Tibial artery (tissue), 4 donors: ENCODE data around the gene POLR3E.
"Not testable (repeated sequence)": the region's sequence is repeated elsewhere in the genome, so short reads cannot be mapped to it uniquely, and the experiment has no call there.

ENCODE experiments used
- DNase-seq, 2 donors: peaks; one replicate each; pipeline ENCODE4 v3.0.0-alpha.2; 2019
- H3K27ac ChIP-seq, 2 donors: fragments of 200-600 bp; sonication (generic) in 1 of 2; 1 replicate in 1 of 2; 2 replicates in 1 of 2; pipeline ENCODE4 v1.5.1; 2018 to 2019; ENCODE audit warnings: mild to moderate bottlenecking in 1 of 2
- H3K27me3 ChIP-seq, 2 donors: fragments of 200-600 bp; sonication (generic) in 1 of 2; one replicate each; pipeline versions ENCODE4 v1.5.1 to v1.6.0; 2016 to 2019
- H3K36me3 ChIP-seq, 3 donors: fragments of 200-600 bp; sonication (generic) in 2 of 3; one replicate each; pipeline ENCODE4 v1.5.1; 2016 to 2019; ENCODE audit warnings: mild to moderate bottlenecking in 2 of 3
- H3K4me1 ChIP-seq, 4 donors: fragments of 200-600 bp; sonication (generic) in 2 of 4; 1 replicate in 3 of 4; 2 replicates in 1 of 4; pipeline ENCODE4 v1.5.1; 2016 to 2019
- H3K4me3 ChIP-seq, 2 donors: fragments of 200-600 bp; sonication (generic) in 1 of 2; 1 replicate in 1 of 2; 2 replicates in 1 of 2; pipeline ENCODE4 v1.5.1; 2018 to 2019; ENCODE audit warnings: mild to moderate bottlenecking in 2 of 2
- H3K9me3 ChIP-seq, 3 donors: fragments of 200-600 bp; sonication (generic) in 1 of 3; one replicate each; pipeline ENCODE4 v1.5.1; 2016 to 2019
- CTCF ChIP-seq, 2 experiments: fragments of 200-600 bp in 1 of 2; fragments of 450-650 bp in 1 of 2; IDR thresholded peaks; one replicate each; pipeline ENCODE4 v1.5.1; 2017 to 2019; ENCODE audit warnings: antibody characterized with exemption in 2 of 2, mild to moderate bottlenecking in 1 of 2, moderate library complexity in 1 of 2
- intact Hi-C: fragments of 100-400 bp; cut with DNase I; formaldehyde crosslinking; loops from one replicate; pipeline ENCODE4 v1.15.0; 2023; ENCODE audit warnings: low total_unique reads

The POLR3E gene

GRCh38 chr16:22340945-22341344, 43.7 kb downstream of the POLR3E start:
- TF ChIP-seq CTCF (IDR thresholded peaks at IDR 0.05), result no peak
- no peak overlapping the region for H3K4me3 ChIP-seq
- peaks cover 3 to 32% (median 4%) of the 10 kb centered on the region in 3 donors for H3K9me3 ChIP-seq
- no peaks in the 10 kb centered on the region for H3K27me3 ChIP-seq
- H3K36me3 ChIP-seq, result peaks cover 26 to 48% (median 29%) of the 10 kb centered on the region in 3 donors
- no peak for DNase-seq
- intact Hi-C loops, result no loop called here
- H3K27ac ChIP-seq, result no peak overlapping the region
- no peaks in the 10 kb centered on the region for H3K4me1 ChIP-seq

DNA sequence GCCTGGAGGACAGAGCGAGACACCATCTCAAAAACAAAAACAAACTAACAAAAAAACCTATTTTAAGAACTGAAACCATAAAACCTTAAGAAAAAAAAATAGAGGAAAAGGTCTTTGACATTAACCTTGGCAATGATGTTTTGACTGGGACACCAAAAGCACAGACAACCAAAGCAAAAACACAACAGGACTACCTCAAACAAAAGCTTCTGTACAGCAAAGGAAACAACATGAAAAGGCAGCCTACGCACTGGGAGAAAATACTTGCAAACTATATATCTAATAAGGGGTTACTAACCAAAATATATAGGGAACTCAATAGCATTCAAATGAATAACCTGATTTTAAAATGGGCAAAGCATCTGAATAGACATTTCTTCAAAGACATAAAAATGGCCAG, 44.9 kb downstream of the POLR3E start:
- no peak for DNase-seq
- no peak overlapping the region for H3K27ac ChIP-seq
- no peak for TF ChIP-seq CTCF (IDR thresholded peaks at IDR 0.05)
- H3K4me3 ChIP-seq, result no peak overlapping the region
- H3K36me3 ChIP-seq, result peaks cover 26 to 46% (median 33%) of the 10 kb centered on the region in 3 donors
- H3K9me3 ChIP-seq, result peaks cover 0 to 22% (median under 1%) of the 10 kb centered on the region in 3 donors
- intact Hi-C loops, result no loop called here
- H3K27me3 ChIP-seq, result no peaks in the 10 kb centered on the region
- no peaks in the 10 kb centered on the region for H3K4me1 ChIP-seq

DNA sequence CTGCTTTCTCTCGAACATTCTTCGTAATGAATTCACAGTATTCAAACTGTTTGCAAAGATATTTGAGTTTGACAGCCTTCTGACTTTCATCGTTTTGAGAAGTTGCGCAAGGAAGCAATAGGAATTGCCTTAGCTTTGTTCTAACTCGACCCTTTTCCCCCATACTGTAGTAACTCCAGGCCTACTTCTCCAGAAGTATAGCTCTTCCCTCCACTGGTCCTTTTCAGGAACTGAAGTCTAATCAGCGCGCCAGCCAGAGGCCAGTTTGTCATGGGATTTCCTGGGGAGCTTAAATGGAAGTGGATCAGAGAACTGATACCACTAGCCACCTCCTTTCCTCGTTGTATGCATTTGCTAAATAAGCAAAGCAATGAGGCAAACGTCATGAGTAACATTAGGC, 49.3 kb downstream of the POLR3E start:
- TF ChIP-seq CTCF (IDR thresholded peaks at IDR 0.05), result no peak
- H3K4me1 ChIP-seq, result no peaks in the 10 kb centered on the region
- H3K9me3 ChIP-seq, result no peaks in the 10 kb centered on the region
- no peak overlapping the region for H3K27ac ChIP-seq
- no peak for DNase-seq
- intact Hi-C loops, result no loop called here
- H3K27me3 ChIP-seq, result no peaks in the 10 kb centered on the region
- H3K36me3 ChIP-seq, result peaks cover 49 to 59% (median 55%) of the 10 kb centered on the region in 3 donors
- H3K4me3 ChIP-seq, result no peak overlapping the region

DNA sequence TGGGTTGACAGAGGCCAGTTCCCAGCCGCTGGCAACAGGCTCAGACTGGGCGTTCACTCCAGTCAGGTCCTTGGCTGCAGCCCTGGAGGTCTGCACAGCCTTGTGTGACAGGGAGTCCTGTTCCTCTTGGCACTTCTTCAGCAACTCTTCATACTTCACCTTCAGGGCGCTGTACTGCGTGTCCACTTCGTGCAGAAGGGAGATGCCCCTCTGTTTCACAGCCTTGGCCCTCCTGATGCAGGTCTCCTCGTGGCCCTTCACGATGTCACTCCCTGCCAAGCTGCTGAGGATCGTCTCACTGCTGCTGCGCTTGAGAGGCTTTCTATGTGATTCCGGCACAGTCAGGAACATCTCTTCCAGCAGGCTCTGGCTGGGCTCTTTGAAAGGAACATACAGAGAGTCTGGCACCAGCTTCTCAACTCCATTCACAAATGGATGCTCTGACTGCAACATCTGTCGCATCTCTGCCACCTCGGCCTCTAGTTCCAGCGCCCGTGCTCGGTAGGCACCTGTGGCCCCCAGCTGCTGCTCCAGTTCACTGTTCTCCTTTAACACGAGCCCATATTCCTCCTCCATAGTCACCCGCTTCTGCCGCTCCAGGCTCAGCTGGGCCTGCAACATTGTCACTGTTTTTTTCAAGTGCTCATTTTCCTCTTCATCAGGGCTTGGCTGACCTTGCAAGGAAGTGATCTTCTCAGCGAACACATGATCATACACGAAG, 50.1 kb downstream of the POLR3E start:
- Histone ChIP-seq H3K27me3 (no peaks in the 10 kb centered on the region), H3K27ac (no peak overlapping the region), H3K36me3 (peaks cover 45 to 59% (median 57%) of the 10 kb centered on the region in 3 donors), H3K9me3 (no peaks in the 10 kb centered on the region), H3K4me1 (no peaks in the 10 kb centered on the region), H3K4me3 (no peak overlapping the region)
- no peak for TF ChIP-seq CTCF (IDR thresholded peaks at IDR 0.05)
- intact Hi-C loops, result no loop called here
- no peak for DNase-seq

DNA sequence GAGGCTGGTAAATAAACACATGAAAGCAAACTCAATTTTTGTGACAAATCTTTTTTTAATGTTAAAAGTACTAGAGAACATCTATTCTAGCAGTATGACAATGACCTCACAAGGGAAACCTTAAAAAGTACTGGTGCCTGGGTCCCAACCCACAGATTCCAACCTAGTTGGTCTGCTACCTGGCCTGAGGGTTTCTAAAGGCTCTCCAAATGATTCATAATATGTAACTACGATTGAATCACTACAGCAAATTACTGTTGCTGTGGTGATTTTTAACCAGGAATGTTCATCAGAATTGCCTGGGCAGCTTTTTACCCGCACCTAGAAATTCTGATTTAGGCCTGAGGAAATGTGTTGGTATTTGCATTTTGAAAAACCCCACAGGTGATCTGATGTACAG, 51.1 kb downstream of the POLR3E start:
- Histone ChIP-seq H3K4me1 (peaks cover 0 to 2% (median under 1%) of the 10 kb centered on the region in 4 donors), H3K9me3 (no peaks in the 10 kb centered on the region), H3K4me3 (no peak overlapping the region), H3K36me3 (peaks cover 45 to 61% (median 53%) of the 10 kb centered on the region in 3 donors), H3K27me3 (no peaks in the 10 kb centered on the region), H3K27ac (no peak overlapping the region)
- no peak for DNase-seq
- intact Hi-C loops, result no loop called here
- no peak for TF ChIP-seq CTCF (IDR thresholded peaks at IDR 0.05)

DNA sequence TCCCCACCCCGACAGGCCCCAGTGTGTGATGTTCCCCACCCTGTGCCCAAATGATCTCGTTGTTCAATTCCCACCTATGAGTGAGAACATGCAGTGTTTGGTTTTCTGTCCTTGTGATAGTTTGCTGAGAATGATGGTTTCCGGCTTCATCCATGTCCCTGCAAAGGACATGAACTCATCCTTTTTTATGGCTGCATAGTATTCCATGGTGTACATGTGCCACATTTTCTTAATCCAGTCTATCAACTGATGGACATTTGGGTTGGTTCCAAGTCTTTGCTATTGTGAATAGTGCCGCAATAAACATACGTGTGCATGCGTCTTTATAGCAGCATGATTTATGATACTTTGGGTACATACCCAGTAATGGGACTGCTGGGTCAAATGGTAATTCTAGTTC, 53.8 kb downstream of the POLR3E start:
- DNase-seq, H3K27me3 ChIP-seq, H3K27ac ChIP-seq, H3K4me3 ChIP-seq, H3K9me3 ChIP-seq, intact Hi-C loops: not testable (repeated sequence)
- peaks cover 40 to 63% (median 44%) of the 10 kb centered on the region in 3 donors for H3K36me3 ChIP-seq
- peaks cover 0 to 13% (median 6%) of the 10 kb centered on the region in 4 donors for H3K4me1 ChIP-seq
